CD4-positive, alpha-beta memory T cell (primary cell): ENCODE results near the gene MGAT4A. TPM values are rescaled to one million over a fixed set of nuclear protein-coding genes. Genes with fewer than 3 reads are reported as not detected.
"Not testable (repeated sequence)": the region's sequence is repeated elsewhere in the genome, so short reads cannot be mapped to it uniquely, and the experiment has no call there.

Experiments
- CTCF ChIA-PET: fragments of 350-600 bp; sonication (Branson Sonifier 250); formaldehyde crosslinking; loops from one replicate; lab custom pipeline; 2021; ENCODE audit warnings: inconsistent platforms; ENCODE audit not compliant: partially characterized antibody; lab: Charles Lee
- POLR2A ChIA-PET: fragments of 350-600 bp; sonication (Branson Sonifier 250); formaldehyde crosslinking; loops from one replicate; lab custom pipeline; 2021; ENCODE audit not compliant: partially characterized antibody; lab: Charles Lee
- DNase-seq, 5 donors: peaks; one replicate each; pipeline versions ENCODE4 v3.0.0 to v3.0.0-alpha.2; 2020 to 2022; ENCODE audit warnings: mixed read lengths in 1 of 5
- H3K27ac ChIP-seq: one replicate; pipeline ENCODE4 v1.7.0; 2013; ENCODE audit warnings: low read depth, low read length
- H3K27me3 ChIP-seq: 2 replicates; pipeline ENCODE4 v1.7.0; 2013; ENCODE audit warnings: mild to moderate bottlenecking, low read length, moderate library complexity; ENCODE audit not compliant: insufficient read depth
- H3K36me3 ChIP-seq: 2 replicates; pipeline ENCODE4 v1.7.0; 2013; ENCODE audit warnings: mild to moderate bottlenecking, low read length, moderate library complexity; ENCODE audit not compliant: insufficient read depth
- H3K4me1 ChIP-seq: 2 replicates; pipeline ENCODE4 v1.7.0; 2013; ENCODE audit warnings: mild to moderate bottlenecking, low read length, moderate library complexity; ENCODE audit not compliant: insufficient read depth
- H3K4me3 ChIP-seq, 2 donors: one replicate each; pipeline ENCODE4 v1.7.0; 2013; ENCODE audit warnings: low read length in 2 of 2, mild to moderate bottlenecking in 1 of 2
- H3K9me3 ChIP-seq, 2 donors: one replicate each; pipeline ENCODE4 v1.7.0; 2013; ENCODE audit warnings: low read length in 2 of 2, control low read depth in 1 of 2; ENCODE audit not compliant: control insufficient read depth in 1 of 2
- H3K27ac Mint-ChIP-seq, 7 donors: one replicate each; pipeline ENCODE4 v1.8.0; 2020 to 2021; ENCODE audit warnings: mixed read lengths in 7 of 7, mild to moderate bottlenecking in 6 of 7, inconsistent platforms in 3 of 7, moderate library complexity in 3 of 7
- H3K27me3 Mint-ChIP-seq, 2 donors: one replicate each; pipeline ENCODE4 v1.8.0; 2020 to 2021; ENCODE audit warnings: mixed read lengths in 2 of 2
- H3K36me3 Mint-ChIP-seq, 2 donors: one replicate each; pipeline ENCODE4 v1.8.0; 2020 to 2021; ENCODE audit warnings: mixed read lengths in 2 of 2, inconsistent platforms in 1 of 2, mild to moderate bottlenecking in 1 of 2
- H3K4me1 Mint-ChIP-seq, 4 donors: one replicate each; pipeline ENCODE4 v1.8.0; 2020 to 2021; ENCODE audit warnings: mixed read lengths in 4 of 4, mild to moderate bottlenecking in 1 of 4
- H3K4me3 Mint-ChIP-seq, 8 donors: one replicate each; pipeline ENCODE4 v1.8.0; 2020 to 2021; ENCODE audit warnings: mixed read lengths in 8 of 8, mild to moderate bottlenecking in 7 of 8, moderate library complexity in 6 of 8, inconsistent platforms in 3 of 8
- H3K9me3 Mint-ChIP-seq, 8 donors: one replicate each; pipeline ENCODE4 v1.8.0; 2020 to 2021; ENCODE audit warnings: mixed read lengths in 8 of 8, mild to moderate bottlenecking in 5 of 8, inconsistent platforms in 3 of 8, moderate library complexity in 1 of 8
- intact Hi-C: fragments of 100-400 bp; cut with micrococcal nuclease; formaldehyde crosslinking; loops from one replicate; pipeline ENCODE4 v1.15.1; 2023
- polyA plus RNA-seq, 2 donors: library from polyadenylated mRNA; unstranded; fragments of 300-500 nt; fragmentation: Illumina TruSeq; gene quantifications; one replicate each; pipeline ENCODE4 v1.2.3, GENCODE V29; 2021
- total RNA-seq, 2 experiments: library from RNA; stranded (reverse); gene quantifications; one replicate each; pipeline ENCODE4 v1.2.3, GENCODE V29; 2021

MGAT4A gene
- total and polyA plus RNA-seq, 4 experiments from 2014 or later: 223 to 336 (median 263) TPM

GRCh38 chr2:98729652-98730051, 1.3 kb downstream of the MGAT4A start:
- Histone ChIP-seq H3K4me3 (peak overlapping the region; percentile 59 to 86), H3K27me3 (no peaks in the 10 kb centered on the region), H3K27ac (peak overlapping the region; percentile 80), H3K9me3 (no peaks in the 10 kb centered on the region), H3K4me1 (peaks cover 74% of the 10 kb centered on the region), H3K36me3 (peaks cover 7% of the 10 kb centered on the region)
- ChIA-PET POLR2A (interaction anchor here (0.6 to 16.8 kb wide), 22 partner anchors 8 to 109 kb away, joined by 3 to 565 read pairs (median 6); no protein-coding TSS in a partner anchor), CTCF (interaction anchor here (0.6 to 5.0 kb wide), 18 partner anchors 9 to 107 kb away, joined by 3 to 51 read pairs (median 4); no protein-coding TSS in a partner anchor)
- peaks cover 47 to 84% (median 58%) of the 10 kb centered on the region in 4 donors for H3K4me1 Mint-ChIP-seq
- peak overlapping the region; percentile 83 to 95 (median 91) for H3K27ac Mint-ChIP-seq
- no peaks in the 10 kb centered on the region for H3K27me3 Mint-ChIP-seq
- H3K4me3 Mint-ChIP-seq: peak overlapping the region; percentile 90 to 94 (median 92)
- DNase-seq: peak in 1 of 5 donors; percentile 58
- H3K9me3 Mint-ChIP-seq: no peaks in the 10 kb centered on the region
- peaks cover 14 to 47% of the 10 kb centered on the region in 2 donors for H3K36me3 Mint-ChIP-seq
- intact Hi-C loops: loop anchor here (1.0 to 5.0 kb wide), 5 partner anchors 37 to 282 kb away; no protein-coding TSS in a partner anchor

GRCh38 chr2:98728088-98728718, 2.7 kb downstream of the MGAT4A start:
- peak overlapping the region; percentile 53 to 59 for H3K4me3 ChIP-seq
- intact Hi-C loops: loop anchor here (2.0 to 5.0 kb wide), 3 partner anchors 36 to 281 kb away; no protein-coding TSS in a partner anchor
- not testable (repeated sequence) for H3K27me3 ChIP-seq, H3K36me3 ChIP-seq, H3K9me3 Mint-ChIP-seq, H3K27me3 Mint-ChIP-seq, H3K9me3 ChIP-seq
- CTCF ChIA-PET: interaction anchor here (0.8 to 3.4 kb wide), 9 partner anchors 9 to 104 kb away, joined by 3 to 18 read pairs (median 4); no protein-coding TSS in a partner anchor
- DNase-seq: peak; percentile 41 to 53 (median 43)
- Mint-ChIP-seq H3K27ac (peak overlapping the region; percentile 79 to 92 (median 87)), H3K36me3 (peaks cover 26 to 60% of the 10 kb centered on the region in 2 donors), H3K4me1 (peaks cover 49 to 84% (median 59%) of the 10 kb centered on the region in 4 donors), H3K4me3 (peak overlapping the region; percentile 90 to 94 (median 92))
- POLR2A ChIA-PET: interaction anchor here (0.6 to 16.8 kb wide), 18 partner anchors 9 to 121 kb away, joined by 3 to 565 read pairs (median 6); partner anchors contain the start of genes COA5 and UNC50
- peaks cover 74% of the 10 kb centered on the region for H3K4me1 ChIP-seq
- peak overlapping the region; percentile 80 for H3K27ac ChIP-seq

- Histone ChIP-seq H3K9me3 (no peaks in the 10 kb centered on the region), H3K27me3 (no peaks in the 10 kb centered on the region), H3K36me3 (peaks cover 7% of the 10 kb centered on the region), H3K27ac (peak overlapping the region; percentile 80), H3K4me1 (peaks cover 74% of the 10 kb centered on the region), H3K4me3 (peak overlapping the region; percentile 50 to 53)
- Mint-ChIP-seq H3K27me3 (no peaks in the 10 kb centered on the region), H3K36me3 (peaks cover 33 to 63% of the 10 kb centered on the region in 2 donors), H3K4me1 (peaks cover 49 to 84% (median 59%) of the 10 kb centered on the region in 4 donors), H3K4me3 (peak overlapping the region; percentile 90 to 94 (median 92)), H3K9me3 (peaks cover 0 to 3% (median 0%) of the 10 kb centered on the region in 8 donors), H3K27ac (peak overlapping the region; percentile 59 to 92 (median 86))
- ChIA-PET CTCF (interaction anchor here (0.8 to 3.4 kb wide), 9 partner anchors 9 to 97 kb away, joined by 3 to 18 read pairs (median 4); no protein-coding TSS in a partner anchor), POLR2A (interaction anchor here (0.7 to 16.8 kb wide), 14 partner anchors 10 to 100 kb away, joined by 3 to 565 read pairs (median 9); no protein-coding TSS in a partner anchor)
- intact Hi-C loops: loop anchor here (1.0 to 5.0 kb wide), 4 partner anchors 9 to 280 kb away; no protein-coding TSS in a partner anchor
- no peak for DNase-seq
Observed at GRCh38 chr2:98727369-98728087, 3.4 kb downstream of the MGAT4A start.

- Mint-ChIP-seq H3K9me3 (peaks cover 0 to 3% (median 0%) of the 10 kb centered on the region in 8 donors), H3K4me1 (peaks cover 52 to 84% (median 59%) of the 10 kb centered on the region in 4 donors), H3K36me3 (peaks cover 39 to 66% of the 10 kb centered on the region in 2 donors), H3K4me3 (peak overlapping the region; percentile 90 to 94 (median 92)), H3K27ac (peak overlapping the region; percentile 59 to 92 (median 87)), H3K27me3 (no peaks in the 10 kb centered on the region)
- H3K27me3 ChIP-seq: no peaks in the 10 kb centered on the region
- POLR2A ChIA-PET: interaction anchor here (0.8 to 16.8 kb wide), 11 partner anchors 10 to 100 kb away, joined by 3 to 565 read pairs (median 26); no protein-coding TSS in a partner anchor
- H3K9me3 ChIP-seq: no peaks in the 10 kb centered on the region
- peaks cover 7% of the 10 kb centered on the region for H3K36me3 ChIP-seq
- CTCF ChIA-PET: interaction anchor here (1.0 to 2.6 kb wide), 8 partner anchors 8 to 97 kb away, joined by 3 to 14 read pairs (median 4); no protein-coding TSS in a partner anchor
- peak overlapping the region in 1 of 2 donors; percentile 50 for H3K4me3 ChIP-seq
- peaks cover 74% of the 10 kb centered on the region for H3K4me1 ChIP-seq
- peak overlapping the region; percentile 80 for H3K27ac ChIP-seq
- intact Hi-C loops: loop anchor here (1.0 to 5.0 kb wide), 3 partner anchors 9 to 280 kb away; no protein-coding TSS in a partner anchor
- DNase-seq: no peak
Observed at GRCh38 chr2:98726735-98727368, 4.1 kb downstream of the MGAT4A start.

- DNase-seq: peak in 1 of 5 donors; percentile 21
- Mint-ChIP-seq H3K27ac (peak overlapping the region; percentile 59 to 92 (median 87)), H3K4me1 (peaks cover 55 to 84% (median 60%) of the 10 kb centered on the region in 4 donors), H3K27me3 (no peaks in the 10 kb centered on the region), H3K4me3 (peak overlapping the region; percentile 77 to 94 (median 91)), H3K9me3 (peaks cover 0 to 3% (median 0%) of the 10 kb centered on the region in 8 donors), H3K36me3 (peaks cover 46 to 67% of the 10 kb centered on the region in 2 donors)
- Histone ChIP-seq H3K4me3 (peak overlapping the region in 1 of 2 donors; percentile 50), H3K27me3 (no peaks in the 10 kb centered on the region), H3K27ac (peak overlapping the region; percentile 80), H3K36me3 (peaks cover 7% of the 10 kb centered on the region), H3K4me1 (peaks cover 77% of the 10 kb centered on the region), H3K9me3 (no peaks in the 10 kb centered on the region)
- POLR2A ChIA-PET: interaction anchor here (0.8 to 16.8 kb wide), 10 partner anchors 9 to 101 kb away, joined by 3 to 565 read pairs (median 55); no protein-coding TSS in a partner anchor
- CTCF ChIA-PET: interaction anchor here (1.0 to 1.7 kb wide), 5 partner anchors 10 to 98 kb away, joined by 3 to 4 read pairs (median 4); no protein-coding TSS in a partner anchor
- intact Hi-C loops: loop anchor here (5.0 kb wide), 2 partner anchors 34 to 279 kb away; no protein-coding TSS in a partner anchor
Observed at GRCh38 chr2:98726205-98726604, 4.7 kb downstream of the MGAT4A start.

- H3K4me3 ChIP-seq: no peak overlapping the region
- intact Hi-C loops: no loop called here
- peaks cover 73 to 91% (median 80%) of the 10 kb centered on the region in 4 donors for H3K4me1 Mint-ChIP-seq
- DNase-seq: no peak
- H3K27me3 Mint-ChIP-seq: no peaks in the 10 kb centered on the region
- peaks cover 0 to 20% (median 10%) of the 10 kb centered on the region in 8 donors for H3K9me3 Mint-ChIP-seq
- H3K9me3 ChIP-seq: no peaks in the 10 kb centered on the region
- H3K27me3 ChIP-seq: no peaks in the 10 kb centered on the region
- CTCF ChIA-PET: interaction anchor here (0.6 to 3.4 kb wide), 5 partner anchors 8 to 71 kb away, joined by 3 to 14 read pairs (median 5); no protein-coding TSS in a partner anchor
- peaks cover 18% of the 10 kb centered on the region for H3K36me3 ChIP-seq
- POLR2A ChIA-PET: interaction anchor here (0.9 to 4.3 kb wide), 5 partner anchors 11 to 51 kb away, joined by 3 to 34 read pairs (median 5); partner anchors contain the start of gene MGAT4A
- peaks cover 57 to 83% of the 10 kb centered on the region in 2 donors for H3K36me3 Mint-ChIP-seq
- peak overlapping the region; percentile 4 for H3K27ac ChIP-seq
- peak overlapping the region in 6 of 7 donors; percentile 18 to 92 (median 76) for H3K27ac Mint-ChIP-seq
- peak overlapping the region in 4 of 8 donors; percentile 2 to 56 (median 36) for H3K4me3 Mint-ChIP-seq
- H3K4me1 ChIP-seq: peaks cover 92% of the 10 kb centered on the region
Observed at GRCh38 chr2:98720286-98720685, 10.6 kb downstream of the MGAT4A start.
